HG03442 (cell line): Measurements from ENCODE around the gene PKNOX2.

Experiments
- ATAC-seq: cut with Tn5 transposase; IDR thresholded peaks from one replicate; pipeline ENCODE4 v1.9.1; 2021; ENCODE audit warnings: mild to moderate bottlenecking, moderate library complexity; ENCODE audit not compliant: unreplicated experiment

PKNOX2 gene

DNA sequence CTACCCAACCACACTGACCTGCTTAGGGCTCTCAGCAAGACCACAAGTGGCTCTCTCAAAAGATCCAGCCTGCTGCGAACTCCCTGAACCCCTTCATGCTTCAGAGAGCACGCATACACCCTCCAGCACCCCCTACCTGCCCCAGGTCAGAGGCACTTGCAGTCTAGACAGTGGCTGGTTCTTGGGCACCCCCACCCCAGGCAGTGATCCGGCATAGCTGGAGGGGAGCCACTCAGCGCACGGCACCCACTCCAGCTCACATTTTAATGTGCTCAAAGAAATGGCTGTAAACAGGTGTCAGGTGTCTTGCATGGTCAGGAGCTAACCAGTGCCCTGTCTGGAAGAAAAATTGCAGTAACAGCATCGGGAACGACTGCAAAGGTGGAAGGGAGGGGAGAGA lies 140.8 kb downstream of the PKNOX2 start:
- no peak for ATAC-seq

DNA sequence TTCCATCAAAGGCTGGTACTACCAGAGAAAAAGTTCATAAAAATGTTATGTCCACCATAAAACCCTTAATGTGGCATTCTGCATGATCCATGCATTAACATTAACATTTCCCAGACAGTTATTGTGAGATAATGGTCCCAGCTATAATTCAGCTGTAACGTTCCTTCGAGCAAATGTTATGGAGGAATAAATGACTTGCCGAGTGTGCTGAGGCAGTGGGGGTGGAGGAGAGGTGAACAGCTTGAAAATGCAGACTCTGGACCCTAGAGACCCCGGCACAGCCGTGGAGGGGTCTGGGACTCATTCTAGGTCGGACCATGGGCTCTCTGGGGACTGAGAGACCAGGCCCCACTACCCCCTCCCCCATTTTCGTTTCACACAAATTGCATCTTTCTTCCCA lies 141.9 kb downstream of the PKNOX2 start:
- ATAC-seq: no peak

GRCh38 chr11:125308246-125308645 lies 143.7 kb downstream of the PKNOX2 start:
- ATAC-seq: no peak

DNA sequence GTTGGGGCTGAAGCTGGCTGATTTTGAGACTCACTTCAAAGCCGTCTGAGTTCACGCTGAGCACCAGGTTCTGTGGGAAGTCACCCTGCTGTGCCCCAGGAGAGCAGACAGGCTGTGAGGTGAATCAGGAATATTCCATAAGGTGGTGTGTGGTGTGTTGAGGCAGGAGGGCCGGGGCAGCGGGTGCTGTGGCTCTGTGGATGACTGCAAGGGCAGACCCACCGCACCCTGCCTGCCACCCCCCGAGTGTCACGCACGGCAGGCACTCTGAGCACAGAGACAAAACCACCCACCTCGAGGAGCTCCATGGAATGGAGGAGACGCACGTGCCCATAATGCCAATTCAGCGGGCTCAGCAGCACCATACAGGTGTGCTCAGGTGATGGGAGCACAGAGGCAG lies 147.8 kb downstream of the PKNOX2 start:
- no peak for ATAC-seq

DNA sequence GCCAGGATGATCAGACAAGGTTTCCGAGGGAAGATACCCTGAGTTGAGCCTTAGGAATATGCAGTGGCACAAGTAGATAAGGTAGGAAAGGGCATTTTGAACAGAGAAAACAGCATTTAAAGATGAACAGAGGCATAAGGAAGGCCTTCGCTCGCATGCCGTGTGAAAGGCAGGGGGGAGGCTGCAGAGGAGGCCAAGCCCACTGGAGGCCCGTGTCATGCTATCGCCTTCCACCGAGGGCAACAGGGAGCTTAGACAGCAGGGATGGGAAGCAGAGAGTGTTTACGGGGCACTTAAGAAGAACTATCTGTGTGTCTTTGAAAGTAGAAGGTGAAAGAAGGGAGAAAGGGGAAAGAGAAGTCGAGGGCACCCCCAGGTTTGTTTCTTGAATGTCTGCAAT lies 148.3 kb downstream of the PKNOX2 start:
- no peak for ATAC-seq

- ATAC-seq: no peak
Measured at GRCh38 chr11:125313271-125314219, 149.0 kb downstream of the PKNOX2 start.

DNA sequence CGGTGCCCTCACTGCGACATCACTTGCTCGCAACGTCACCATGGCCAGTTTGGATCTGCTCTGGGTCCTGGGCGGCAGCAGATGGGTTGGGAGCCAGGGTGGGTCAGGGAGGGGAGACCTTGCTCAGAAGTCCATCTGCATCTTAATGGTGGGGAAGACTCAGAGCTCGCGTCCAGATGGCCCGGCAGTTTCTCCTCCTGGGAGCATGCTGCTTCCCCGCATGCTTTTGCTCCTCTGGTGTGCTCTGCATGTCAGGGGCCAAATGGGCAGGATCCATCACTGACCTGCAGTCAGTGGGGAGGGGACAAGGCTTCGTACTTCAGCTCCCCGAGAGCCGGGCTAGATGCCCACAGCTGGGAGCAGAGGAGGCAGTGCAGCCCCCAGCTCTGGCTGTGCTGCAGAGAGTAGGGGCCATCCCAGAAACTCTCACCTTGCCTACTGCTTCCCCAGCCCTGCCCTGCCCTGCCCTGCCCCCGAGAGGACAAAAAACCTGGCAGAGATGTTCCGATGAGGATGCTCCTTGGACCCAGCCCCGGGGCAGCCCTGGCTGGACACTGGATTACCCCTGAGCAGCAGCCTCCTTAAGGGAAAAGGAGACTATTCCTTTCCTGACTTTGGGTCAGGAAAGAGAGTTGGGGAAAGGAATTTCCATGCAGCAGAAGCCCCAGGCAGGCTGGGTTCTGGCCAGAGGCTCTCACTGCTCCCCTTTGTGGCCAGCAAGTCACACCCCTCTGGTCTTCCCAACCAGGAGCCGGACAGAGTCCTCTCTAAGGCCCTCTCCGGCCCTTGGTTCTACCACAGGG lies 149.9 kb downstream of the PKNOX2 start:
- ATAC-seq: no peak

DNA sequence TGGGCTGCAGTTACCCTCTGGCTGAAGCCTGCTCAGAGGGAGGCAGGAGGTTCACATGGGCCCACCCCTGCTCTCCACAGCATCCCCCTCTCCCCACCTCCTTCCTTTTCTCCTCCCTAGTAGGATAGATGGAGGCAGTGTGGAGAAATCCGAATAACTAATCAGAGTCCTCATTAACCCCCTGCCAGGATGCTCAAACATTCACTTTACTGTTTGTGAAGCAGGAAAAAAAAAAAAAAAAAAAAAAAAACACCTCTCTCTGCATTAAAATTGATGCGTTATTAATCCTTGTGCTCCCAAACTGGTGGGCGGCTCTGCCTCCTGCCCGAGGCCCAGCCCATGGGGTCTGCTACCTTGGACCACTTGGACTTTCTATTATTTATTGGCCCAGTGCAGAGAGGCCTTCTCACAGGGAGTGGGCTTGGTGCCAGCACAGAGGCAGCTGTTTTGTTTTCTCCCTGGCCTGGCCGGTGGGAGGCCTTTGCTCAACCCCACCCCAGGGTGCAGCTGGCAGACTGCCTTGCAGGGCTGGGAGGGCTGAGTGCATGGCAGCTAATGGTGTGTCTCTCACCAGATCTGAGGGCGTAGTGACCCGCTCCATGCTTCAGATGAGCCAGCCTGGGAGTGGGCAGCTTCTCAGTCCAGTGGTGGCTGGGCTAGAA lies 150.7 kb downstream of the PKNOX2 start:
- ATAC-seq: no peak

- ATAC-seq: no peak
Measured at GRCh38 chr11:125317416-125317815, 152.9 kb downstream of the PKNOX2 start.

DNA sequence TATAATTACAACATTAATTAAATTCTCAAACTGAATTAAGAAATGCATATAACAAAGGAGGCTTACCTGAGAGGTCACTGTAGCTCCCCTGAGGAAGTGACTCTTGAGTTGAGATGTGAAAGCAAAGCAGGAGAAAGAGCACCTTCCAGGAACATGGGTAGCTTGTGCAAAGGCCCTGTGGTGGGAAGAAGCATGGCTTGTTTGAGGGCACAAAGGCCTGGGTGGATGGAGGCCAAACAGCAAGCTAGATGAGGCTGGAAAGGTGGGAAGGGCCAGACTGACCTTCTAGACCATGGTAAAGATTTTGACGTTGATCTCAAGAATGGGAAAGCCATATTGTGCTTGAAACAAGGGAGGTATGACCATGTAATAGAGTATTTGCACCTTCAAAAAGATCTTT lies 155.1 kb downstream of the PKNOX2 start:
- no peak for ATAC-seq

GRCh38 chr11:125320347-125321076 lies 156.0 kb downstream of the PKNOX2 start:
- ATAC-seq: no peak

DNA sequence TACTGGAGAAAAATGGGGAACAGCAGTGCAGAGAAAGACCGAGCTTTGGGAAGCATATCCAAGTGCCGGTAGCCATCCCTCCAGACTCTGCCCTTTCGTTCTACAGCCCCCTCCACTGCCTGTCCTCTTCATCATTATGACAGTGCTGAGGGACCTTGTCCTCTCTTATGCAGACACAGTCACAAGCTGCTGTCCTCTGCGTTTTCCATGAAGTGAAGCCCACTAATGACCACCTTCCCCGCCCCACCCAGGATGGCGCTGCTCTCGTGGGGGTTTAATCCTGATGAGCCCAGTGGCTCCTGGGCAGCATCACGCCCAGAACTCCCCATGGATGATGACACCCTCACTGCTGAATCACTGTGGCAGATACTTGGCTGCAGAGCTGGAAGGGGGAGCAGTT lies 157.7 kb downstream of the PKNOX2 start:
- ATAC-seq: no peak

DNA sequence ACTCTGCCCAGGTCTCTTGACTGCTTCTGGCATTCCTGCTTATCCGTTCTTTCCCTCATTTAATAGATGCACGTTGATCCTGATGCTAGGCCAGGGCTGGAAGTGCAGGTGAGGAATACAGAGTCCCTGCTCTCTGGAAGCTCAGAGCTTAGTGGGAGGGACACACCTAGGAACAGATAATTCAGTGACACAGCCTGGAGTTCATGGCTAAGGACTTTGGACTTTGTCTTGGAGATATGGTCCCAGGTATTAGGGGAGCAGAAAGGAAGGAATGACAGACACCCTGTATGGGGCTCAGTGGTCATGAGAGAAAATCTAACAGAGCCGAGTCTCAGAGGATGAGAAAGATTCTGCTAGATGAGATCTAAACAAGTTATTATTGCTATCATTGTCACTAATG lies 160.6 kb downstream of the PKNOX2 start:
- no peak for ATAC-seq

GRCh38 chr11:125326126-125326525 lies 161.6 kb downstream of the PKNOX2 start:
- ATAC-seq: no peak

GRCh38 chr11:125327518-125328224 lies 163.1 kb downstream of the PKNOX2 start:
- ATAC-seq: no peak

DNA sequence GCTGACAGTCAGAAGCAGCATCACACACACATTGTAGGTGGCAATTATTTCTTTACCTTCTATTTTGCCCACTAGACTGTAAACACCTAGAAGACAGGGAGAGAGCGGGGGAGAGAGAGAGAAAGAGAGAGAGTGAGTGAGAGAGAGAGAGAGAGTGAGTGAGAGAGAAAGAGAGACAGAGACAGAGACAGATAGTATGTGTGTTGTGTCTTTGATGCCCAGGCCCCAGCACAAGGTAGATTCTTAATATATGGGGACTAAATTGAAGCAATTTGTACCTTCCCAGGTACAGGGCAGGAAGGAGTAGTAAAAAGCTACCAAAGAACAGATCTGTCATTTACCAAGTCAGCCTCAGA lies 163.7 kb downstream of the PKNOX2 start:
- ATAC-seq: no peak

GRCh38 chr11:125329786-125330185 lies 165.2 kb downstream of the PKNOX2 start:
- ATAC-seq: no peak

GRCh38 chr11:125330462-125331325 lies 166.1 kb downstream of the PKNOX2 start:
- no peak for ATAC-seq

GRCh38 chr11:125331357-125332035 lies 166.9 kb downstream of the PKNOX2 start:
- no peak for ATAC-seq
